ENCODE results near the gene SAMD3.

DNA sequence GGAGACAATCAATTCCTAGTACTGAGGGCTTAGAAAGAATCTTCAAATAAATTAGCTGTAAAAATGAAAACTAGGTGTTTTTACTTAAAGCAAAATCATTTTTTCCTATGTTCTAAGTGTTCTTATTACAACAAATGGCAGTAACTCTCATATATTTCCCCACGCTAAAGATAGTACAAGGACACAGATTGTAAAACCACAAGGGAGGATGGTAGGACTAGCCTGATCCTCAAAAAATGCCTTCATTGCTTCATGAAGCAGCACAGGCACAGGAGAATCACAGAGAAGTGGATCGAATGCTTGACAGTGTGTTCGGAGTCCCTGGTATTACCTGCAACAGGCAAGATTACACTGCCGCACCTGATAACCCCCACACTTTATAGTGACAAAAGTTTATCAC lies 58.5 kb downstream of the SAMD3 start:
- TF ChIP-seq, protein P1, sequence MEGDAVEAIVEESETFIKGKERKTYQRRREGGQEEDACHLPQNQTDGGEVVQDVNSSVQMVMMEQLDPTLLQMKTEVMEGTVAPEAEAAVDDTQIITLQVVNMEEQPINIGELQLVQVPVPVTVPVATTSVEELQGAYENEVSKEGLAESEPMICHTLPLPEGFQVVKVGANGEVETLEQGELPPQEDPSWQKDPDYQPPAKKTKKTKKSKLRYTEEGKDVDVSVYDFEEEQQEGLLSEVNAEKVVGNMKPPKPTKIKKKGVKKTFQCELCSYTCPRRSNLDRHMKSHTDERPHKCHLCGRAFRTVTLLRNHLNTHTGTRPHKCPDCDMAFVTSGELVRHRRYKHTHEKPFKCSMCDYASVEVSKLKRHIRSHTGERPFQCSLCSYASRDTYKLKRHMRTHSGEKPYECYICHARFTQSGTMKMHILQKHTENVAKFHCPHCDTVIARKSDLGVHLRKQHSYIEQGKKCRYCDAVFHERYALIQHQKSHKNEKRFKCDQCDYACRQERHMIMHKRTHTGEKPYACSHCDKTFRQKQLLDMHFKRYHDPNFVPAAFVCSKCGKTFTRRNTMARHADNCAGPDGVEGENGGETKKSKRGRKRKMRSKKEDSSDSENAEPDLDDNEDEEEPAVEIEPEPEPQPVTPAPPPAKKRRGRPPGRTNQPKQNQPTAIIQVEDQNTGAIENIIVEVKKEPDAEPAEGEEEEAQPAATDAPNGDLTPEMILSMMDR (IDR thresholded peaks at IDR 0.05; ENCODE audit: low read depth, low read length) = no peak
- TF ChIP-seq, protein P2, sequence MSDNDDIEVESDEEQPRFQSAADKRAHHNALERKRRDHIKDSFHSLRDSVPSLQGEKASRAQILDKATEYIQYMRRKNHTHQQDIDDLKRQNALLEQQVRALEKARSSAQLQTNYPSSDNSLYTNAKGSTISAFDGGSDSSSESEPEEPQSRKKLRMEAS (IDR thresholded peaks at IDR 0.05; ENCODE audit: low read depth, low read length) = no peak

Measured in NB4 (cell line).